GM21447 (cell line): ENCODE results near the gene GRAMD1B.

Experiments used
- ATAC-seq: cut with Tn5 transposase; IDR thresholded peaks from one replicate; pipeline ENCODE4 v1.9.1; 2021; ENCODE audit not compliant: unreplicated experiment

The GRAMD1B gene

DNA sequence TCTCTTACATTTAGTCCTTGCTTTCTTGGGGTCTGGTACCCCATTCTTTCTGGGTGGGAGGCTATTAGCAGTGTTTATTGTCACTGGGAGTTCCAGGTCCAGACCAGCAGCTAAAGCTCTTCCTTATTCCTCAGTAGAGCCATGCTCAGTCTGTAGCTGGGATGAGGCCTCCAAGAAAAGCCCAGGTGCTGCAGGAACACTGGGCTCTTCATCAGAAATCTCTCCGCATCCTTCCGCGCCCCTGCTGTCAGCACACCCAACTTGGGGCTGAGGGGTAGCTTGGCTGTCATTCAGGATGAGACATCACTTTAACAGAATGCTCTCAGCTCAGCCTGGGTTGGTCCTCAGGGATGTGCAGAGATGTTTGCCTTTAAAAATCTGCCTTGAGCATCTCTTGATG, 97.5 kb downstream of the GRAMD1B start:
- ATAC-seq: no peak

DNA sequence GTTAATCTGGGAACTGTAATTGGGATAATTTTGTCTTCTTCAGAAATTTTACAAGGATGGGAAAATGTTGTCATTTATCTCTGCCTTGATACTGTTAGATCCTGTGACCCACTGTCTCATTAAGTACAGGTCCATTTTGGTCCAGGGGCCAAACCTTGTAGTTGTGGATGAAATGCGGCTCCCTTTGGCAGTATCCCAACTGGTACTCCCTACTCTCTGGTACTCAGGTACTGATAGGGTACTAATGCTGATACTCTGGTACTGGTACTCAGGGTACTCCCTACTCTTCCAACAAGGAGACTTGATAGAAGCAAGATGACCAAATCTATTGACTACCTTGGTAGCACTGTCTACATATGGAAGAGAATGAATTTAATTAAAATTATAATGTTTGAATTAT, 97.9 kb downstream of the GRAMD1B start:
- no peak for ATAC-seq

DNA sequence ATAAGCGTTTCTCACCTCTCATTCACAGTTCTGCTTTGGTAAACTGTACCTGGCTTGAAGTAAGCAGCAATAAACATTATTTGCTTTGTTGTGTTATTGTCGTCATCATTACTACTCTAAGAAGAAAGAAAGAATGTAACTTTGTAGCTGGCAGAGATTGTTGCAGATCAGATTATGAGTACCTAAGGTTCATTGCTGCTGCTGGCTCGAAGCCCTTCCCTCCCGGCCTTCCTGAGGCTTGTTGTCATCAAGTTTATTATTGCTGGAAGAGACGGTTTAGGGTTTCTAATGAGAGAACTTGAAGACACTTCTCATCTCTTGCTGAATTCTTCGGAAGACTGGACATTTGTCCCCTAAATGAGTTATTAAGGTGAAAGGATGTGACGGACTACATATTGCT, 101.3 kb downstream of the GRAMD1B start:
- ATAC-seq: no peak

DNA sequence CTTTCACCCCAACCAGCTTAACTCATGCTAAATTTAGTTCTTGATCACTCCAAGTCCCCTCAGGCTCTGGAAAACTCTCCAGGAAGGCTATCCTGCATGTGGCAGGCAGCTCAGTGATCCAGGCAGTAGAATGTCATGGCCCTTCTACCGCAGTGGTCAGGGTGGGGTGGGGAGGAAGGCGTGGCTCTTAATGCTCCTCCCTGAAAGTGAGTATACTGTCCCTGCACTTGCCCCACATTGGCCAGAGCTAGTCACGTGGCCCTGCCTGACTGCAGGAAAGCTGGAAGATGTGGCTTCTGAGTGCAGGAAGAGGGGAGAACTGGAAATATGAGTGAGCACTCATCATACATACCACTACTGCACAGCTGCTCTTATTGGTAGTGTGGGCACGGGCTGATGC, 102.1 kb downstream of the GRAMD1B start:
- ATAC-seq: no peak

DNA sequence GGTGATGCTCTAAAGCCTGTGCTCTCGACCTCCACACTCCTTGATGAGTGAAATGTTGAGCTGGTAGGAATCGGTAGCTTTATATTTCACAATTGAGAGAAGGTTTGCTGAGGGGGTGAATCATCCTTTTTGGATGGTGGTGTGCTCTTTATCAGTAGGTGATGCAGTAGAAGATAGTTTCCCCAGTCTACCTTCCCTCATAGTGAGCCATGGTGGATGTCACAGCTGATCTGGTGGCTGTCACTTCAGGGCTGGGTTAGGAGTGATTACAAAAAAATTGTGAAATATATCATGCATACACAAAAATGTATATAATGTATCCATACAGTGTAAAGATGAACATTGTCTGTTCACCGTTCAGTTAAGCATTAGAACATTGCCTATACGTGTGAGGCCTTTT, 105.3 kb downstream of the GRAMD1B start:
- ATAC-seq: no peak

DNA sequence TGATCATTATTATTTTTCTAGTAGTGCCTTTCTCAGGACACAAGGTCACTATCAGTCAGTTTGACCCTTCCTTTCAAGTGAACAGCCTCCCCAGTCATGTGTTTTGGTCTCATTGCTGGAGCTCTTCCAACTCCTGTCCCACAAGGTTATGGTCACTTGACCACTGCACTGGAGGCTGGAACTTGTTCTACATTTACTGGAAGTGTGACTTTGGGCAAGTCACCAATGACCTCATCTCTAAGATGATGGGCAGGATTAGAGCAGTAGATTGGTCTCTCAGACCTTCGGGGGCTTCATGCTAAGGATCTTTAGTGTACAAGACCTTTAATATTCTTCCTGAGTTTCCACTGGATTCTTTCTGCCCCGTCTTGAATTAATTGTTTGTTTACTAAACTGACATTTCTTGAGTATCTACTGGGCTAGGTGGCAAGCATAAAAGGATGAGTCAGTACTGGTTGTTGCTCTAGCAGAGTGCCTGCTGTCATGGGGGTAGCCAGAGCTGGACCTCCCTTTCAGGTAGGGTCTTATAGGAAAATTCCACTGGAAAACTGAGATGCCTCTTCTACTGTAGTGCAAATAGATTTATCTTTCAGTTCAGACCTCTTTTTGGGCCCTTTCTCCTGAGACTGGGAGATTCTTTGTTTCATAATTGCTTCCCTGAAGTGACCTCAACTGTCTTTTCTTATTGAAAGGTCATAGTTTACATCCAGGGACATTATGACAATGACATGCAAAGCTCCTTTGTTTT, 106.8 kb downstream of the GRAMD1B start:
- no peak for ATAC-seq

DNA sequence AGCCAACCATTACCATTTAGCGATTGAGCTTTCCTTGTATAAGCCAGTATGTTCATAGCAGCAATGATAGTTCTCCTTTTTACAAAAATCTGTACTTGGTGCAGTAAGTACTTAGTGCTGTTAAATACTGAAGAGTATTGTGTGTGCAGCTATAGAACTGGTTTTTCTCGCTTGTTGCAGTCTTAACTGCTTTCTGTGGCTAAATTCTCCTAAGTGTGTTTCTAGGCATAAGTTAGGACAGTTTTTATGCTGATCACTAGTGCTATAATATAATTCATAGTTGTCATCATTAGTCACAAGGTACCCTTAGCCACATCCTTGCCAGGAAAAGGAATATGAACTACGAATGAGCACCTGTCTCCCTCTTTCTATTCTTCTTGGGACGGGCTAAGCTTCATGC, 107.7 kb downstream of the GRAMD1B start:
- no peak for ATAC-seq

DNA sequence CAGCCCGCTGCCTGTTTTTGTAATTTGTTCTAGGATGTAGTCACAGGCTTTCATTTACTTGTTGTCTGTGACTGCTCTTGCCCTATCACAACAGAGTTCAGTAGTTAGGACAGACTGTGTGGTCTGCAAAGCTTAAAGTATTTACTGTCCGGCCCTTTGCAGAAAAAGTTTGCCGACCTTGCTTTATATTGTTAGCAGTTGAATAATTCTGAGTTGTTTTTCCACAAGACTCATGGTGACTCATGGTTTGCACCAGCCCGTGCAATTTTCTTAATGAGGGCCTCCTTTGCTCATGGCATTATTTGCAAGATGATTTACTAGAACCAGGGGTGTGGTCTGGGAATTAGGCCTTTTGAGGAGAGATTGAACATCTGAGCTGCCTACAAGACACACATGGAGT, 113.7 kb downstream of the GRAMD1B start:
- ATAC-seq: no peak

DNA sequence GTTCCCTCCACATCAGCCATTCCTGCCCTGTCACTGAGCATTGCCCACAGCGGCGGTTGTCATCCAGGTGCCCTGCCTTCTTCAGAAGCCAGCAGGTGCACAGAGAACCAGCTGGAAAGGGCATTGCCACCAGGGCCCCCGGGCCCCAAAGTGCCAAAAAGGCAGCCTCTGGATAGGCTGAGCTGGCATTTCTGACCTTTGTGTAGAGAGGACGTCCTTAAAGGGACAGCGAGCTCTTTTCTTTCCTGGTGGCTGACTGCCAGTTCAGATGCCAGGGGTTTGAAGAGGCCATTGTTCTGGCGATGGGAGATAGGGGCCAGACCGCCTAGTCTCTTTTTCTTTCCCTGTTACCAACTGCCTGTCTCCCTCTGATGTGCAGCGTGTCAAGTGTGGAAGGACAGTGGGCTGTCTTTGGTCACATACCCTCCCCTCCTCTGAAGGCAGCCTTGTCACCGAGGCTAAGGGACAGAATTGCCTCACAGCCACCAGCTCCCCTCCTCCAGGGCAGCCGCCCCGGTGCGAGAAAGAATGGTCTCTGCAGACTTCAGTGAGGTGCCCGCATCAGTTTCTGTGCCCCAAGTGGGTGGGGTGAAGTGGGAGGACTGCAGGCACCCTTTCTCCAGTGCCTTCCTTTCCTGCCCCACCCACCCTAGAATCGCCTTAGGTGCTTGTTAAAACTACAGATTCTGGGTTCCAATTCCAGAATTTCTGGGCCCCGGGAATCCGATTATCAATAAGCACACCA, 114.7 kb downstream of the GRAMD1B start:
- no peak for ATAC-seq

DNA sequence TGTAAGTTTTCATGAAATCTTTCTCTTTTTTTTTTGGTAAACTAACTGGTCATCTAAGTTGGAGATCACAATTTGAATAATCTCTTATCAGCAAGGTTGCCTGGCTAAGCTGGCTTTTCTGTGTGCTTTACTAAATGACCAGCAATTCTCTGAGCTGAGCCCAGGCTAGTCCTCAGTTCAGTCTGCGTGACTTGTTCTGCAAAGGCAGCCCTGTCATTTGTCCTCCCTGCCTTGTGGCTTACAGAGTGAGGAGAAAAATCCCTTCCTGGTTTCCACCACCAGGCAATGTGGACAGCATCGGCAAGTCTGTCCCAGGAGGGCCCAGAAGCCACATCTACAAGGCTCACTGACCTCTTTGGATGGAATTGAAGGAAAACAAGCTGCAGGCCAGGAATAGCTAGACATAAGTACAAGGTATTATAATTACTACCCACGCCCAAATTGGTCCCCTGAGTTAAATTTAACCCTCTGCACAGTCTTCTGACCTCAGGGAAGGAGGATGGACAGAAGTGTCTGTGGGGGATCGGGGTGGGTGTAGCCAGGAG, 115.7 kb downstream of the GRAMD1B start:
- ATAC-seq: no peak

DNA sequence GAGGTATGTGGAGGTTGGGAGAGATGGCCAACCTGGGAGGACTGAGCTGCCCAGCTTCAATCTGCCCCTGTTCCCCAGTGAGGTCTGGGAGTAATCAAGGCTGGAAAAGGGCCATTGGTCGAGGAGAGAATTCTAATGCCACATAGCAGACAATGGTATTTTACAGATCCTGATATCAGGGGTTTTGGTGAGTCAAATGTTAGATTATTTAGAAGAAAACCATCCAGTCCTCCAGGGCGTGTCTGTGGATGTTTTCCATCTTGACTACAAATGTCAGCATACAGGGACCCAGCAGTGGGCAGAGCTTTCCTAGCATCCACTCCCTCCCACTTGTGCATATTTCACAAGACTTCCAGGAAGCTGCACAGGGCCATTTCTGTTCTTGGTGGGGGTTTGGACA, 116.4 kb downstream of the GRAMD1B start:
- ATAC-seq: no peak

DNA sequence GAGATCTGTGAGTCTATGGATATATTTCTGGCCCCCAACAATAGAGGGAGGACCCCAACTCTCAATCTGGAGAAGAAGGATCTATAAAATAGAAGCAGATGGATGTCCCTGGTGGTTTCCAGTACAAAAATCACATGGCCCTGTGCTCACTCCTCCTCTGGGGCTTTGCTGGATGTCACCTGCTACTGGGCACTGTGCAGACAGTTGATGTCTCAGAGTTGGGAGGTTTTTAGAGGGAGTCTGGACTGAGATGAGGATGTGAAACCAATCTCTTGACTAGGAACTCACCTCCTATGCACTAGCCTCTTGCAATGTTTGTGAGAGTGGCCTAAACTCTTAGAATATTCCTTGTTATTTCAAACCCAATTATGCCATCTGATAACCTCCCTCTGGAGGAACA, 117.1 kb downstream of the GRAMD1B start:
- peak; percentile 96 for ATAC-seq

DNA sequence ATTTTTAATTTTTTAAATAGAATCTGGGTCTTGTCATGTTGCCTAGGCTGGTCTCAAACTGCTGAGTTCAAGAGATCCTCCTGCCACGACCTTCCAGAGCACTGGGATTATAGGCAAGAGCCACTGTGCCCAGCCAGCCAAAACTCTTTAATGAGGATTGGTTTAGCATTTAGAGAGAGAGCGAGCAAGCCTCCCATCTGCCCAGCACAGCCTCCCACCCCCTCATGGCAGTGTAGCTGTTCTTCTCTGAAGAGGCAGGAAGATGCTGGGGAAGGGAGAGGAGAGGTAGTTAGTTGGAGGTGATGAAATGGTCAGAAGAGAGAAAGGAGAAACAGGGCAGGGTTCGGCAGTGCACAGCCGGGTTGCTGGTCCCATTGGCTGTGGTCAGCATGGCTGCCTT, 118.7 kb downstream of the GRAMD1B start:
- no peak for ATAC-seq

DNA sequence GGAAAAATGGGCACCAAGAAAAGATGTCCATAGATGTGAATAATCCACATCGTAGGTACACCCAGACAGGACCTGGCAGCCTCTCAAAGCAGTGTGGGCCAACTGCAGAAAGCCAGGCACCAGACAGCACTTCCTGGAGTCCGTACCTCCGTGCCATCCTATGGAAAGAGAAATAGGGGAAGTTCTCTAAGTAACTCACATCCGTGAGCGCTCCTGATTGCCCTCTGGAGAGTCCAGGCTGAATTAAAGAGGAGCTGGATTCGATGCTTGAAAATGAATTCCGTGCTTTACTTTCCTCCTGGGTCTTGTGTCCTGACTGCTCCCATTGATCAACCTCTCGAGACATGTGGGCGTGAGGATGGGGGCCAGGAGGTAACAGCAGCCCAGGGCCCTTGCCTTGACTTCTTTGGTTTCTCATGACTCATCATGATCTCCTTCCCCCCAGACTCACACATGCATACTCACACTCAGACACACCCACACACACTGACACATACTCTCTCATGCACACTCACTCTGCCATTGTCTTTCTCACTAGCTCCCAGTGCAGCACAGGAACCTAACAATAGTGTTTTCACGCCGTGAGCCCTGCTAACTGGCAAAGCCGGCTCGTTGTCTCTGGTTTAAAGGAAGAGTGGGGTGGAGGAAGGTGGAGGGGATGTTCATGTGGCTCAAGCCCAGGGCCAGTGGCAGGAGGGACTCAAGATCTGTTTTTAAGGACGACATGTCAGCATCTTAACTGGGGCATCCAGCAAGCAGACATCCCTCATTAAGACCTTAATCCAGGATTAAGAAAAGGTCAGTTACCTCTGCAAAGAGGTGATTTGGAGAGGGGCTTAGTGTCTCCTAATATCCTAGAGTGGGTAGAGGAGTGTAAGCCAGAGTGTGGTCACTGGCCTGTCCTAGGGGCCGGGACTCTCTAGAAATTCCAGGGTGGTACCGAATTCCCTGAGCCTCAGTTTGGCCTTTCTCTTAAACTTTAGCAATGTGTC, 120.2 kb downstream of the GRAMD1B start:
- no peak for ATAC-seq

DNA sequence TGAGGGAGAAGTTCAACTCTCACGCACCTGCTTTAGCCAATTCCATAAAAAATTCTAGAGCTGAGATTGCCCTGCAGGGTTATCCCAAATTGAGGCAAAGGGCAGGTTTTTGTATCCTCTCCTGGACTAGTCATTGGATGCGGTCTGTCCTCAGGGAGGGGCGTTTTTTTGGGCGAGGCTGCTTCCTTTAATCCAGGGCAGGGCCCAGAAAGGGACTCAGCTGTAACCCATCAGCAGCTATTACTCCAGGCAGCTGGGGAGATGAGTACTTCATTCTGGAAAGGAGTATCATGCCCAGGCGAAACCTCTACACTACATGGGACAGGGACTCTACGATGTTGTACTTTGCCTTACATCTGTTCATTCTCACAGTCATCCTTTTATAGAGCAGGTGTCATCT, 121.0 kb downstream of the GRAMD1B start:
- ATAC-seq: no peak

DNA sequence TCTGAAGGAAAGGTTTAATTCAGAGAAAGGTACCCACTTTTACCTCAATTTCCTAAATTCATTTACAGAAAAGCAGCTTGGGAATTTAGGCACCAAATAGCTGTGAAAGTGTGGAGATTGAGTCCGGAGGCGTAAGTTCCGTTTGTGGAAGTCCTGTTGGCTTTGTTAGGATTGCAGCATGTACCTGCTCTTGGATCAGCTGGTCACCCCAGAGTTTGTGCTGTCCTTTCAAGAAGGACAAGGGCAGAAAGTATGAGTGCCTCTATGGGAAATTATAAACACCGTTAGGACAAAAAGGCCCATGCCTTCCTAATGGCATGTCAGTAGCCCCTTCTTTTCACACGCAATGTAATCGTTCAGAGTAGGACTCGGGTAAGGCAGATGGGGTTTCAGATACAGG, 126.6 kb downstream of the GRAMD1B start:
- ATAC-seq: no peak

DNA sequence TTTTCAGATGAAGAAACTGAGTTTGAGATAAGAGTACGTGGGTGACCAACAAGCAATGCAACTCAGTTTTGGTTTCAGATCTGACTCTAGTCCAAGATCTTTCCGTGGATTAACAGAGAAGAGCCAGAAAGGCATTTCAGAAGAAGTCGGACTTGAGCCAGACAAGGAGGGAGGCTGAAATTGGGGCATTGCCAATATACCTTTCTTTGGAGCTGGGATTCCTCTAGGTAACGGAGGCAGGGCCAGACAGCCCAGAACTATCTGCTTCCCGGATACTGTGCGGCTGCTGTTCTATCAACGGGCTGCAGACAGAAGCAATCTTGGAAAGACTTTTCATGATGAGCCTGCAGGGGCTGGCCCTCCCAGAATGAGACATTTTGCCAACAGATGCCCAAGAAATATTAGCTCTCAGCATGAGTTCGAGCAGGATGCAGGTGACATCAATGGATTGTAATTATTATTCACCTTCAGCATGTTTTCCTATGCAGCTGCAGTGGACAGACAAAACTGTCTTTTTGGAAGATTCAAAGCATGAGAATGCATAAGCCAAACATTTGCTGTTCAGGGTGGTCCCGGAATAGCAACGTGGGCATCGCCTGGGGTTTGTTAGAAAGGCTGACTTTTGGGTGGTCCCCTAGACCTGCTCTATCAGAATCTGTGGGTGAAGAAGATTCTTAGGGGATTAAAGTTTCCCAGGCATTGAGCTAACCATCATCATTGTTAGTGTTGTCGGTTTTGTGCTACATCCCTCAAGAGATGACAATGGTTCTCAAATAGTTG, 128.7 kb downstream of the GRAMD1B start:
- ATAC-seq: no peak

DNA sequence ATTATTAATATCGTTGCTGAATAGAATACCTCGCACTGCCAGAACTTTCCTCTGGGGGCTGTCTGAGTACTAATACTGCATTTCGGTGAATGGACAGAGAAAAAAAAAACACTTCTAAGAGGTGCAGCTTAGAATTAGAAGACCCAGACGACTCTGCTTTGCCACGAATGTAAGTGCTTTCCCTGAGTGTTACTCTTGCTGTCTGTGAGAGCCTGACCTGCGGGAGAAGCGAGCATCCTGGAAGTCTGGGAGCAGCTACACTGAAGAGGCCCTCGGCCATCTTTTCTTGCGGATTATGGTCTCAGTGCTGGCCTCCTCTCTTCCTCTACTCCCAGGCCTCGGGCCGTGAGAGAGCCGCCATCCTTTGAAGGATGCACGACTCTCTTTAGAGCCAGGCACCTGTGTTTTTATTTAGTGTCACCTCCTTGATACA, 129.5 kb downstream of the GRAMD1B start:
- ATAC-seq: no peak

DNA sequence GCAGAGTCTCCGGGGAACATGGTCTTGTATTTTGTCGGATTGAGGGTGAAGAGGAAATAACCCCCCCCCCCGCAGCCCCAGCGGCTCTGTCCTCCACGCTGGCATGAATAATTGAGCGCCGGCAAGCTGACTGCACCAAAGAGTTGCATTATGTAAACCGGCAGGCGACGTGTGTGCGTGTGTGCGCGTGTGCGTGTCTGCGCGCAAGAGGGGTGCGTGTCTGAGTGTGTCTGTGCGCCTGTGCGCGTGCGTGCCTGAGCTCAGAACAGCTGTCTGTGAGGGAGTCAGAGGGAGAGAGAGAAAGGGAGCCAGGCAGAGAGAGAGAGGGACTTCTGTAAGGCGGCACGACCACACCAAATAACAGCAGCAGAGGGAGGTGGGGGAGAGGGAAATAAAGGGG, 129.9 kb downstream of the GRAMD1B start:
- ATAC-seq: no peak

DNA sequence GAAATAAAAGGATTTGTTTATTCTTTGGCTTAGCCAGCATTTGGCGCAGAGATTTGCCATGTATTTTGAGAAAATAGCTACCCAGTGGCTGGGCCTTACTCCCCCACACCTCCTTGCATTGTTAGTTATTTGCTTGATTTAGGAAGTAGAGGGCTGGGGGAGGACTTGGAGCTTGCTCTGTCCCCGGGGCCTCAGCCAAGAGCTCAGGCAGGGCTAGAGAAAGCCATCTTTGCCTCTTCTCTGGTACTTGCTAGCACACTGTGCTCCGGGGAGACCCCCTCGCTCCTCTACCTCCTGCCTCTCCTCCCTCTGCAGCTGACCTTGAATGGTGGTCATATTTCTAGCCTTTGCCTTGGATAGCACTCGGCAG, 131.3 kb downstream of the GRAMD1B start:
- ATAC-seq: no peak
